Measurements from ENCODE around the gene CUEDC2. TPM values are rescaled to one million over a fixed set of nuclear protein-coding genes. Genes with fewer than 3 reads are reported as not detected.

Gene CUEDC2, protein sequence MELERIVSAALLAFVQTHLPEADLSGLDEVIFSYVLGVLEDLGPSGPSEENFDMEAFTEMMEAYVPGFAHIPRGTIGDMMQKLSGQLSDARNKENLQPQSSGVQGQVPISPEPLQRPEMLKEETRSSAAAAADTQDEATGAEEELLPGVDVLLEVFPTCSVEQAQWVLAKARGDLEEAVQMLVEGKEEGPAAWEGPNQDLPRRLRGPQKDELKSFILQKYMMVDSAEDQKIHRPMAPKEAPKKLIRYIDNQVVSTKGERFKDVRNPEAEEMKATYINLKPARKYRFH
- total RNA-seq (2022; extraction: Qiagen RNA extraction; ENCODE audit: low read depth) = 62.5 to 70.8 TPM (median 63.1 TPM) in 5 replicates

DNA sequence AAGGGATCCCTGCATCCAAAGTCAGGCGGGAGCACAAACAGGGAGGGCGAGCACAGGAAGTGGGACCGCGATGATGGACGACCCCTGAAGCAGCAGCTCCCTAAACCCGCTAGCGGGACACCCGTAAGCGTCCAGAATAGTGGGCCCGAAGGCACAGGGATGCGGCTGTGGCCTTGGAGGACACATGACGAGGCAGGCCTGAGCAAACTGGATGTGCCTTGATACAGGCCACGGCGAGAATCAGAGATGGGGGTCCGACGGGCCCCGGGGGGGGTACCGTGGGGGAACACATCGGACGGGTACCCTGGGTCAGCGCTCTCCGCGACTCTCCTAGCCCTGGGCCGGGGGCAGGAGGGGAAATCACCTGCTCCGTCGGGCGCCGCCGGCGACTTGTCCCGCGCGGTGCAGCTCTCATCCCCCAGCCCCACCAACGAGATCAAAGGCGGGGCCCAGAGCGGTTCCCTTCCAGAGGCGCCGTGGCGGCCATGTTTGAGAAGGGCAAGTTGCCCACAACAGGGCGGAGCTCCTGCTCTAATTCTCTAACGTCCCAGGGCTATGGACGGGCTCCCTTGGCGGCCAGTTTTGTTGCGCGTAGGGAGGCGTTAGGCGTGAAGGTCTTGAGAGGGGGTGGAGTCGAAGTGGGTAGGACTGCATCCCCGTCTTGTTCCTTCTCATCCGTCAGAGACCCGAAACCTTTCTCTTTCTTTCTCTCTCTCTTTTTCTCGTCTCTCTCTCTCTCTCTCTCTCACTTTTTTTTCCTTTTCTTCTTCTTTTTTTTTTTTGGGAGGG is at the start of gene CUEDC2:
CUEDC2 (minus strand) TSS at position 413 of the 789 bp plus-strand sequence. CDS start 7,386 bp downstream, outside the sequence.

DNA sequence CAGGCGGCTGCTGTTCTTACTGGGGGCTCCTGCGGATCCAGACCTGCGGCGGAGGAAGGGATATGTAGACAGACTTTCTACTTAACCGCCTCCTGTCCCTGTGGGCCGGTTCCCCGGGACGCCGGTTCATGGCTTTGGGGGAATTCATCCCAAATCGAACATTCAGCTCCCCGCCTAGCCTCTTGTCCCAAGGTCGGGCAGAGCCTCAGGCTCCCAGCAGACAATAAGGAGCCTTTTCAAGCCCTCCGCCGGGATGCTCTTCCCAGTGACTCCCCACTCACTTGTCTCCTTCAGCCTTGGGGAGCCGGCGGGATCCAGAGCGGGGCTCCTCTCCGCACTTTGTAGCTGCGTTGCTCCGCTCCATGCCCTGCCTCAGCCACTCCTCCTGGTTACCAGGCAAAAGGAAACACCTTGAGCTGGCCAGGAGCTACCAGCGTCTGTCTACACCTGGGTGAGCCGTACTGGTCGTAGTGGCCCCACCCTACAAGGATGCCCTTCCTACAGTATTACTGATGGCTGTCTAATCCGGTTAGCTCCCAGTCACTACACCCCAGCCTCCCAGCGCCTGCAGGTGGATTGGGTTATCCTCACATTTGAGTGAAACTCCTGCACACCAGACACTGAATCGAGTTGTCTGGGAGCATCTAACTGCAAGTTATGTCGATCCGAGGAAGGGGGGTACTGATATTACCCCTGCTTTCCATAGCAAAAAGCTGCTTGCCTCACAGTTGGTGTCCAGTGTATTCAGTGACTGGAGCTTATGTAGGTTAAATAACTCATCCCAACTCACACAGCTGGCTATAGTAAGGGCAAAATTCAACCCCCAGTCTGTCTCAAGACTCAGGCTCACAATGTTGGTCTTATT is 19.0 kb upstream of the CUEDC2 start, which contains the start of gene C10orf95:
C10orf95 (minus strand) TSS at position 439 of the 865 bp plus-strand sequence. CDS start 450 bp downstream, outside the sequence.

DNA sequence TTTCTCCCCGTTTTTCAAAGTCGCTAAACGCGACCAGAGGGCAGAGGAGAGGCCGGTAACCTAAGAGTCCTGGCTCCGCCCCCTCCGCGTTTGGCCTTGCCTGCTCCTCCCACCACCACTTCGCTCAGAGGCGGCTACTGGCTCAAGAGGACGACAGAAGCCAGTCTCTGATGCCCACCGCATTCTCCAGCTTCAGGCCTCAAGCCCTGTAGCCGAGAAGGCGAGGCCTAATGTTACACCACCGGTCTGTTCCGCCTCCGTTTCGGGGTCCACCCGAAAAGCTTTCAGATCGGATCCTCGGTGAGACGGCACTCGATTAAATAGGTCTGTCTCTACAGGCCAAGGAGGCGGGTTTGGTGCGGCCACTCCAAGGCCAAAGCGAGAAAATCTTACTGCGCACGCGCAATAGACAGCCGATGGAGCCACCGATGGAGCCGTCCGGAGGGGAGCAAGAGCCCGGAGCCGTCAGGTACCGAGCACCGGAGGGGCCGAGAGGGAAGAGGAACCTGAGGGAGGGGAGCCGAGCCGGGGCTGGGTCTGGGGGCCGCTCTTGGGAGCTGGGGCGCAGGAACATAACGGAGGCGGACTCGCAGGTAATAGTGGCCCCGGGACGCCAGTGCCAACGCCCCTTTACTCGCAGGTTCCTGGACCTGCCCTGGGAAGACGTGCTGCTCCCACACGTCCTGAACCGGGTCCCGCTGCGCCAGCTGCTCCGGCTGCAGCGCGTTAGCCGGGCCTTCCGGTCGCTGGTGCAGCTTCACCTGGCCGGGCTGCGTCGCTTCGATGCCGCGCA is 11.5 kb downstream of the CUEDC2 start, which contains the start of gene FBXL15:
FBXL15 (plus strand) TSS at position 123 of the 793 bp plus-strand sequence; CDS start at position 417, 294 bp downstream.

DNA sequence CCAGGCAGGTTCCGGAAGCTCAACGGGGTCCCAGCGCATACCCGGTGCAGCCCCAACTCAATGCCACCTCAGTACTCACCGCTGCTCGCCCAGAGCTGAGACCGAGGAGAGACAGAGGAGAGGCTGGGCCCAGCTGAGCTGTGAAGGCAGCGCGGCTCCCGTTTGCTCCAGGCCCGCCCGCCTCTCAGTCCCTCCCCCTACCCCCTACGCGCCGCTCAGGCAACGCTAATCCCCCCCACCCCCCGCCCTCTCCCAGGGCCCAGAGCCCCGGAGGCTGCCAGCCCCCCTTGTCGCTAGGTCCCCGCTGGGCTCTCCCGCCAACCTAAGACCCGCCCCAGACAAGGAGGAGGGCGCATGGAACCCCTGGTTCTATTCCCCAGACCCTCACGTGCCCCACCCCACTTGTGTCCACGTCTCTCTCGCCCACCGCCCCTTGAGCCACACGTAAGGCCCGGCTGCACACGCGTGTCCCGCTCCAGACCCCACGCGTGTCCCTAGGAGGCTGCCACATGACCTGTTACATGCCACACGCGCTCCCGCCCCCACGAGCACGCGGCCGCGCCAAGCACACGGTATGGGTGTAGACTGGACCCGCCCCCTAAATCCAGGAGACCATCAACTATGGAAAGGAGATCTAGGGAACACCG is 13.6 kb downstream of the CUEDC2 start, which contains the start of gene PSD:
PSD (minus strand) TSS at position 164 of the 647 bp plus-strand sequence. CDS start 1,747 bp downstream, outside the sequence.

DNA sequence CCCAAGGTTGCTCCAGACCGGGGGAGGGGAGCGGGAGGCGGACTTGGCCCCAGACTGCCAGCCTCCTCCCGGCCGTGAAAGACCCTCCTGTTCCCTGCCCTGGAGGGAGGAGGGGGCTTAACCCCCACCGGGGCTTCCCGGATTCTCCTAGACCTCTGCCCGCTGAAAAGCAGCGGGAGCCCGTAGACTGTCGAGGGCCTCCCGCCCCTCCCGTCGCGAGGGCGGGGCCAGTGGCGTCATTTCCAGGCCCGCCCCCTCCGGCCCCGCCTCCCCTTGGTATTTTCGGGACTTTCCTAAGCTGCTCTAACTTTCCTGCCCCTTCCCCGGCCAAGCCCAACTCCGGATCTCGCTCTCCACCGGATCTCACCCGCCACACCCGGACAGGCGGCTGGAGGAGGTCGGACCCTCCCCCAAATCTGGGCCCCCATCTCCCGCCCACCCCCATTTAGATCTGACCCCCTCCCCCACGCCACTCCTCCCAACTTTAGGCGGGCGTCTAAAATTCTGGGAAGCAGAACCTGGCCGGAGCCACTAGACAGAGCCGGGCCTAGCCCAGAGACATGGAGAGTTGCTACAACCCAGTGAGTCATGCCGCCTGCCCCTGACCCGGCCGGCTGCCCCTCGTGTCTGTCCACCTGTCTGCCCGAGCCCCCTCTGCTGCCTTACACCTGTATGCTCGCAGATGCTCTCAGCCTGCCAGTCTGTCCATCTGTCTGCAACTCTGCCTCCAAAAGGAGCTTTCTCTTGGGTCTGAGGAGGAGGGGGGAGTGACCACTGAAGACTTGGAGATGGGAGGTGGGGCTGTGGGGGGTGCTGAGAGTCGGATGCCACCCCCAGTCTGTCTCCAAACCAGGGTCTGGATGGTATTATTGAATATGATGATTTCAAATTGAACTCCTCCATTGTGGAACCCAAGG is 36.7 kb downstream of the CUEDC2 start, which contains the start of gene NFKB2:
NFKB2 (plus strand) TSS at position 306 of the 917 bp plus-strand sequence; CDS start at position 561, 255 bp downstream.

Other genes starting within 250 kb of the CUEDC2 start
- 0.21 to 0.50 TPM (median 0.37 TPM) in 5 replicates for gene ELOVL3, start 206.3 kb downstream of the CUEDC2 start, total RNA-seq (2022; extraction: Qiagen RNA extraction; ENCODE audit: low read depth)
- 0.22 to 0.46 TPM (median 0.27 TPM) in 5 replicates for gene PITX3, start 191.1 kb downstream of the CUEDC2 start, total RNA-seq (2022; extraction: Qiagen RNA extraction; ENCODE audit: low read depth)
- 23.5 to 28.7 TPM (median 26.8 TPM) in 5 replicates for gene GBF1, start 187.0 kb downstream of the CUEDC2 start, total RNA-seq (2022; extraction: Qiagen RNA extraction; ENCODE audit: low read depth)
- 77.0 to 127 TPM (median 98.1 TPM) in 5 replicates for gene NFKB2, start 36.9 kb downstream of the CUEDC2 start, total RNA-seq (2022; extraction: Qiagen RNA extraction; ENCODE audit: low read depth)
- gene PSD, start 13.8 kb downstream of the CUEDC2 start, total RNA-seq (2022; extraction: Qiagen RNA extraction; ENCODE audit: low read depth) = 0.24 to 0.91 TPM (median 0.30 TPM) in 5 replicates
- 6.5 to 11.3 TPM (median 8.2 TPM) in 5 replicates for gene FBXL15, start 11.7 kb downstream of the CUEDC2 start, total RNA-seq (2022; extraction: Qiagen RNA extraction; ENCODE audit: low read depth)
- gene C10orf95, start 19.0 kb upstream of the CUEDC2 start, total RNA-seq (2022; extraction: Qiagen RNA extraction; ENCODE audit: low read depth) = 0.08 to 0.34 TPM (median 0.11 TPM) in 5 replicates
- 84.0 to 96.4 TPM (median 93.6 TPM) in 5 replicates for gene ACTR1A, start 70.1 kb upstream of the CUEDC2 start, total RNA-seq (2022; extraction: Qiagen RNA extraction; ENCODE audit: low read depth)
- 6.4 to 8.4 TPM (median 7.3 TPM) in 5 replicates for gene SUFU, start 71.4 kb upstream of the CUEDC2 start, total RNA-seq (2022; extraction: Qiagen RNA extraction; ENCODE audit: low read depth)
- gene TRIM8, start 211.9 kb upstream of the CUEDC2 start, total RNA-seq (2022; extraction: Qiagen RNA extraction; ENCODE audit: low read depth) = 39.0 to 48.6 TPM (median 46.8 TPM) in 5 replicates